ENCODE data around the gene SND1.
"Not testable (repeated sequence)": the region's sequence is repeated elsewhere in the genome, so short reads cannot be mapped to it uniquely, and the experiment has no call there.

SND1 gene

DNA sequence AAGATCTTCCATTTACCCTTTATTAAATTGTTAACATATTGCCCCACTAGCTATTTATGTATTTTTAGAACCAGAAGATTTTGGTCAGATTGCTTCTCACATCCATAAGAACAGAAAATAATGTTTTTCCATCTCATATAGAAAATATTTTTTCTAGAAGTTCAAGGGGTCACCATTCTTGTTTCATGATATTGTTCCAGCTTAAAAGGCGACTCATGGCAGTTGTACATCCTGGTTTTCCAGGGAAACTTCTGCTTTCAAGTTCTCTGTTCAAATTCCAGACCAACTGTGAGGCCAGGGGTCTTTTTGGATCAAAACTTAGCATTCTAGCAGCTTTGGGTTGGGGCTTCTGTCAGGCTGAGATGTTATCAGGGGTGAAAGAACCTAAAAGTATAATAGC, 294.9 kb downstream of the SND1 start:
- DNase-seq: no peak

DNA sequence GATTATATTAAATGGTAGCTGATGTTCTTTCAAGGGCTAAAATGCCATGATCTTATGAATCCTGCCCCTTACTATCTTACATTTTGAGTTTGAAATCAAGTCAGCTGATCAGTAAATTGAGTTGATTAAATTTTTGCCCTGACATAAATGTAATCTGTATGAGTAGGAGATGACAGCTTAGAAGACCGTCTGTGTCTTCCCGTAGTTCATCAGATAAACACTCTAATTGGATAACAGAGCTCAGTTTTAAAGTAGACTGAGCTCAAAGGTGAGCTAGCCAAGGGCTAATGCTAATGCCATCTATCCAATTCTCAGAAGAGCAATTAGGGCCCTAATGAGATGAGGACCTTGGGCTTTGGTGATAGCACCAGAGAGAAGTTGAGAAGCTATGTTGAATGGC, 296.3 kb downstream of the SND1 start:
- no peak for DNase-seq

DNA sequence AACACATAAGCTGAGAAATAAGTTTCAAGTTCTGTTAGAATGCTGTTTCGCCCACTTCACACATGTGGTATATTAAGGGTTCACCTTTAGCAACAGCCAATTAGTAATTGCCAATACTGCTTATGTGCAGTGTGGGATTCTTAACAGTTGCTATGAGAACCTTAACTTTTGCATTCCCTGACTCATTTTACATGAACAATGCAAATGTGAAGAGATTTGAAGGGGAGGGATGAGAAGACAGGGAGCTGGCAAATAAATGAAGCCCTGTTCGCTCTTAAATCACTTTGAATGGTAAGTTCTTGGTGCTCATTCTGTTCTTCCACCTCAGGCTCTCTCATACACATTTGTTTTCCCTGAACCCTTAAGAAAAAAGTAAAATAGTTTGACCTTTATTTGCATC, 296.9 kb downstream of the SND1 start:
- no peak for DNase-seq

DNA sequence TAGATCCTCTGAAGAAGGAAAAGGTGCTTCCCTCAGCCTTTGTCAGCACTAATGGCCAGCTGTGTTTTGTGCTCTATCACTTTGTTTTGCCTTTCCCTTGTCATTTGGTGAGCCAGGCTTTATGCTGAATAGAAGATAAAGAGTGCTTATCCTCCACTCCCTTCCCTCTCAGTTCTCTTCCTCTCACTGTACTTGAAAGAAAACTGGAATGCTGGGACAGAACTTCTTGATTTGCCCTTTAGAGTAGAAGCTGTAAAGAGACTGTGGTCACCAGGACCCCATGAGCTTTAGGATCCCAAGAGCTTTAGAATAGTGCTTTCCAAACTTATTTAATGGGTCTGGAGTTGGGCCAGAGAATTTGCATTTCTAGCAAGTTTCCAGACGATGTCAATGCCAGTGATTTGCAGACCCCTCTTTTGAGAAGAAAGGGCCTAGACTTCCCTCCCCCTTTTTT, 297.8 kb downstream of the SND1 start:
- no peak for DNase-seq

DNA sequence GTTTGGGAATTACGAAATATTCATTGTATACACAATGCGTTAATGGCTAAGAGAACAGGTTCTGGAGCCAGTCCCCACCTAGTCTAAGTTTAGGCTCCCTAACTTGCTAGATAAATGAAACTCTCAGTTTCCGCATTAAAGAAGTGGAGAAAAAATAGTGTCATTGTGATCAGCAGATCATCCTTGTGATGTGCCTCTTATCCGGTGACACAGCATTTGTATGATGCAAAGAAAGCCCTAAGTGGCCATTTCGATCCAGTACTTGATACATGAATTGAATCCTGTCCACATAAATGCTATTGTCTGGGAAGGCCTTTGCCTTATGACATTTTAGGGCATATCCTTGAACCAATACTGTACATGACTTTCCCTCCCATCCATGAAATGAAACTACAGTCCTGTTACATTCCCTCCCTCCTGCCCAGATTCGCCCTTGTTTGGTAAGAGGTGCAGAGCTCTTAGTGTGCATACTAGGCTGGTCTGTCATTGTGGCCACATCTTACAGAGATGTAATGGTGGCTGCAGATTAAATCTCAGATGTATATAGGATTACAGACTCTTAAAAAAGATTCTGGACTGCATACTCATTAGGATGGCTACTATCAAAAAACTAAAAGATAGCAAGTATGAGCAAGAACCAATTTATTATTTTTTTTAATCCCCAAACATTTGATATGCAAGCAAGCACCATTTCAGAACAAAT, 298.4 kb downstream of the SND1 start:
- no peak for DNase-seq

DNA sequence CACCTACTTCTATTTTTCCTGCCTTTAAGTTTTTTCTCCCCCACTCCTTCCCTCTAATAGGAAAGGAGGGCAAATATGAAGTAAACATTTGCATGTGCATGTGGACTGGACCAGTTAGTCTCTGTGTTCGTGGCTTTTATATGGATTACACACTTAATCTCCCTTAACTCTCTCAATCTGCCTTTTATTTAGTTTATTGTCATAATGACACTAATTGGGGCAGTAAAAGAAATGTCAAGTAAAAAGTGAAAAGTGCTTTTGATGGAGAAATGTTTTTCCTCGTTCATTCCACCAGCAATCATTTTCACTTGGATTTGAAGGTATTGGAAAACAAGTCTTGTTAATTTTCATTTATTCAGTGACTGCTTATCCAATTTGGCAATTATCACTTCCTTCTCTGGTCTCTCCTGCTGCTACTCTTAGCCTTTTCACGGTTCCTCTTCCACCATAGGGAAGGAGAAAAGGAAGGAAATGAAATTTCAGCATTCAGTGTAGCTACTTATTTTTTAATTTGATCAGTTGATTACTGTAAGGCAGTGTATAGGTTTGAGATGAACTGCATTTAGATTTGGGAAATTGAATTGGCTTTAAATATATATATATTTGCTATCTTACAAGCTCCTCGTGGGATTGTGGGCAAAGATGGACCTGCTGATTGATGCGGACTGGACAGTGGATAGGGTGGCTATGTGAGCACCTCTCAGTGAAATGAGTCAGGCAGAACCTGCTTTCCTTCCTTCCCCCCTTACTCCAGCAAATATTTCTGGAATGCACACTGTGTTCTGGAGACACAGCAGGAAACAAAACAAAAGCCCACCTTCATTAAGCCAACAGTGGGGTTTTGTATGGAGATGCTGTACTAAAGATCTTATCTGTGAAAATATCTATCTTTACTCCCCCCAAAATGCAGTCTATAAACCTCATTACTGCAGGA, 301.7 kb downstream of the SND1 start:
- no peak for DNase-seq

DNA sequence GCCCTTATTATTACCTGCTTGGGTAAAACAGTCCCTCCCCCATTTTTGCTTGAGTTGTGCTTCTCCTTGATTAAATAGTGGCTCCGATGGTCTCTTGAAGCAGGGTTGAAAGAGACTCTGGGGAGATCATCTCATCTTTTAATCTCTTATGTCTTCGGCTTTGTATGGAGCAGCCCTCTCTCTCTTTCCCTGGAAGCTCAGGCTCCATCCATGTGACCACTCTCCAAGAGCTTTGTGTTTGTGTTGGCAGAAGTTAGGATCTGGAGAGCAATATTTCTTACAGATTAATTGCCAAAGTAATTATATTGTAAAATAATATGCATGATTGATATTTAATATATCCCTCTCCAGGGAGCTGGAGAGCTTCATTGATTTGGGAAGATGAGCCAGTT, 302.4 kb downstream of the SND1 start:
- no peak for DNase-seq

DNA sequence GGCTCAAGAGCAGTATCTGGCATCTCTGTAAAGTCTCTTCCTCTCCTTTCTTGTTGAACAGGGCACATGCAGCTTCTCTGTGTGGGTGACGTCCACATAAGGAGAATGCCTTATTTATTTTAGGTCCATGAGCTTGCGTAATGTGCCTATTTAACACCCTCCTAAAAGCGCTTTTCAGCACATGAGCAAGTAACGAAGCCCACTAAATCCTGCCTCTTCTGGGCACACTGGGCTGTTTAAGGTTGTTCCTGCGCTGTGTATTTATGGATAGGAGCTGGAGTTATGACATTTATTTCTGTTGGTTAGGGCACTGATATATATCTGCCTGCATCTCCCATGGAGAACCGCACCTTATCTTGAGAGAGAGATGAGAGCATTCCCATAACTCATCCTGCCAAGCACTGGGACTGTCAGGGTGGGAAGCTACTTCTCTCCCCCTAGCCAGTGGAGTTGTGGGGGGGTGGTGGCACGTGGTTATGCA, 303.1 kb downstream of the SND1 start:
- DNase-seq: no peak

DNA sequence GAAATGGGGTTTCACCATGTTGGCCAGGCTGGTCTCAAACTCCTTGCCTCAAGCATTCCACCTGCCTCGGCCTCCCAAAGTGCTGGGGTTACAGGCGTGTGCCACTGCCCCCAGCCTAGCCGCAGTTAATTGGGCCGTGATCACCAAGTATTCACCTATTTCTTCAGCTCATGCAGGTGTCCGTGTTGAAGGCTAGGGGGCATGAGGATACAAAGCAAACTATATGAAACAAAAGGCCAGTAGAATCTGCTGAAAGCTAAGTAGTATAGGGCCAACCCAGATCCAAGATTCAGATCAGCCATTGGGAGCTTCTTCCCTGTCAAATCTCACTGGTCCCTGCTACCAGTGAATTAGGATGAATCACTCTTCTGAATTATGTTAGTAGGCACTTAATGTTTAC, 305.9 kb downstream of the SND1 start:
- DNase-seq: no peak

DNA sequence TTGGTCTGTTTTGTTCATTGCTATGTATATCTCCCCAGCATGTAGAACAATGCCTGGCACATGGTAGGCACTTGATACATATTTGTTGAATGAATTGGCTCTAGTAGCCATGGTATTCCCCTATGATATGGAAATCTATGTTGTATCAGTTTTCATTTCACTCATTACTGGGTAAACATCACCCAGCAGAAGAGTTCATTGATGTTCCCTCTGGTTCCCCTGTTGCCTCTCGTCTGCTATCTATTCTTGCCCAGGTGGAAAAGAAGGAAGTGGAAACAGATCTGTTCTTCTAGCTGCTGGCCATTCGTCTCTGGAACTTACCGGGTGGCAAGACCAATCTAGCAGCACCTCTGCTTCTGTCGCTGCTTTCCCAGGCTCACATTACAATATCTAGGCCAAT, 307.8 kb downstream of the SND1 start:
- no peak for DNase-seq

DNA sequence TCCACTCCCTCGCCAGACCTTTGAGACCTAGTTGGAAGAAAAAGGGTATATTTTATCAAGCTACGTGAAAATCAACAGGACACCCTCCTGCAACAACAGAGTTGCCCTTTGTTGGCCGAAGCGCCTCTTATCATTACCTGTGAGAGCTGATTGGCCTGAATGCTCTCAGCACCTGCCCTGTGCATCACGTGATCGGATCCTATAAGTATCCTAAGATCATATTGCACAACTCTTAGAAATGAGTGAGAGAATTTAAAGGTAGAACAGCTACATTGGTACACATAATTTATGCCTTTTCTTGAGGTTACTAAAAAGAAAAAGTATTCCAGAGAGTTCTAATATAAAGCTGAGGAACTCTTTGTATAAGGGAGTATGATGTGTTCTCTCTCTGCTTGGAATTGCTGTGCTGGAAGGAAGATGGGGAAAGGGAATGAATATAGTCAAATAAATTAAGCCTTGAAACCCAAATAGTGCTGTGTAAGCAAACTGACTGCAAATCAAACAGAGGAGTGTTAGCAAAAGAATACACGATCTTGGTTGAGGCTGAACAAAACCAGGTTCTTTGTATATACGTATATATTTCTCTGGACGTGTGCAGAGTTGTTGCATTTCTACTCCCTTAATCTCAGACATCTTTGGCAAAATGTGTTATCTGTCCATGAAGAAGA, 309.9 kb downstream of the SND1 start:
- no peak for DNase-seq

DNA sequence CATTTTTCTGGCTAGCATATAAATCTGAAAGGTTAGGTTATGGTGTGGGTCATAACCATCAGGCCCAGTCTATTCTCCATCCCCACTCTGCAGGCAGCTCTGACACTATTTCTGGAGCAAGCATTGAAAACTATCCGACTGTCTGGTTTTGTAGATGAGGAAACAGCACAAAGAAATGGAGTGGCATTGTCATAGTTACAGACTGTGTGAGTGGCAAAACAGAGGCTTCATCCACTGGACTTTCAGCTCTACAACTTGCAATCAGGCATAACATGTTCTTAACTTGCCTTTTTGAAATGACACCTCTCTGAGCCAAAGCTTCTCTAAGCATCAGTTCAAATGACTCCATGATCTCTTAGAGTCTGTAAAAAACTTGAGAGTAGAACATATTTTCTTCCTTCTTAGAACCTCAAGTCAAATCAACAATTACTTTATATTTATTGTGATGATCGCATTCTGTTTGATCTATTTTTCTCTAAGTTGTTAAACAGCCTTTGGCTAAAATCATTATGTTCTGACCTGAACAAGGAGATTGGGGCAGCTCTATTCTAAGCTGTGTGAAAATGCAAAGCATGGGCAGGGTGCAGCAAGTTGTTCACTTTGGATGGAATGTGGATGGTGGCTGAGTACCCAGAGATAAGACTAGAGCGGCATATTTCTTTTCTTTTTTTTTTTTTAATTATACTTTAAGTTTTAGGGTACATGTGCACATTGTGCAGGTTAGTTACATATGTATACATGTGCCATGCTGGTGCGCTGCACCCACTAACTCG, 310.8 kb downstream of the SND1 start:
- DNase-seq: no peak

DNA sequence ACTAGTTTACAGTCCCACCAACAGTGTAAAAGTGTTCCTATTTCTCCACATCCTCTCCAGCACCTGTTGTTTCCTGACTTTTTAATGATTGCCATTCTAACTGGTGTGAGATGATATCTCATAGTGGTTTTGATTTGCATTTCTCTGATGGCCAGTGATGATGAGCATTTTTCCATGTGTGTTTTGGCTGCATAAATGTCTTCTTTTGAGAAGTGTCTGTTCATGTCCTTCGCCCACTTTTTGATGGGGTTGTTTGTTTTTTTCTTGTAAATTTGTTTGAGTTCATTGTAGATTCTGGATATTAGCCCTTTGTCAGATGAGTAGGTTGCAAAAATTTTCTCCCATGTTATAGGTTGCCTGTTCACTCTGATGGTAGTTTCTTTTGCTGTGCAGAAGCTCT, 311.9 kb downstream of the SND1 start:
- not testable (repeated sequence) for DNase-seq

DNA sequence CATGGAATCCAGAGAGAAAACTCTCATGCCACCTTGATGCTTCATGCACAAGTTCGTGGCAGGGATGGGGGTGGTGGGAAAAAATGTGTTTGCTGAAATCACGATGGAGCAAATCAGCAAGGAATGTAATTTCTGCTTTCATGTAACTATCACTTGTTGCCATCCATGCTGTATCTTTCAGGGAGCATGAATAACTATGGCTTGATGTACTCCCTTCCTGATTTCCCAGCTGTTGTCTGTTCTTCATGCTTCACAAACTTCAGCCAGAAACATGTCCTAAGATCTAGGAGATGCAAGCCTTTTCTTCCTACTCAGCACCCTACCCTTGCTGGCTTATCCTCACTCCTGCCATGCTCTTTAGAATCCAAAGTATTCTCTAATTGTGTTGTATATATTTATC, 315.3 kb downstream of the SND1 start:
- DNase-seq: no peak

DNA sequence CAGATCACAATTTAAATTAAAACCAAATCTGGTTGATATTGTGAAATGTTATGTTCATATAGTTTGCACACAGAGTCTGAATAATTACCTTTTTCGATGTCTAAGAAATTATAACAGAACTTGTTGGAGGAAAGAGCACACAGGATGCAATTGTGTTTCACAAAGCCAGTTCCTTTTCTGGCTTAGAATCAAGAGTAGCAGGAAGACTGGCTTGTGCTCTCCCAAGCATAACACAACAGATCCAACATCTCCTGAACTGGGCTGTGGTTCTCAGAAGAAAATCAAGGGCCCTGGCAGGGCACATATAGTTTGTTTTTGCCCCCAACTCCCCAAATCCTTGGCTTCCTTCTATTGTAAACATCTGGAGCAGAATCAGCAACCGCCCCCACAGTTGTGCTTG, 316.6 kb downstream of the SND1 start:
- DNase-seq: no peak

DNA sequence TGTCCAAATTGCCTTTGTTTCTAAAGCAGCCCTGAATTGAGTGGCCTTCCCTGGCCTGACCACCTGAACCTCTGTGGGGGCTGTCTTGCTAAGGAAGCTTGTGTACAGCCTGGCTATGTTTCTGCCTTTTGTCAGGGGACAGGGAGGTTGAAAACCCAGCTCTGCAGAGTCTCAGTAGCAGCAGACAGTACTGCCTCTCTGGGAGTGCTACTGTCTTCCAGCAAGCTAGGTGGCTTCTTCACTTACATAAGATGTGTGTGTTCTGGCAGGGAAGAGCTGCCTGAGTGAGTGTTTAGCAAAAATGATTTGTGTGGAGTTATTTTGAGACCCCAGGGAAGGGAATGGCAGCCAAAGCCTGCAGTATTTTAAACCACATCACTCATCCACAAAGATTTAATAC, 321.8 kb downstream of the SND1 start:
- no peak for DNase-seq

DNA sequence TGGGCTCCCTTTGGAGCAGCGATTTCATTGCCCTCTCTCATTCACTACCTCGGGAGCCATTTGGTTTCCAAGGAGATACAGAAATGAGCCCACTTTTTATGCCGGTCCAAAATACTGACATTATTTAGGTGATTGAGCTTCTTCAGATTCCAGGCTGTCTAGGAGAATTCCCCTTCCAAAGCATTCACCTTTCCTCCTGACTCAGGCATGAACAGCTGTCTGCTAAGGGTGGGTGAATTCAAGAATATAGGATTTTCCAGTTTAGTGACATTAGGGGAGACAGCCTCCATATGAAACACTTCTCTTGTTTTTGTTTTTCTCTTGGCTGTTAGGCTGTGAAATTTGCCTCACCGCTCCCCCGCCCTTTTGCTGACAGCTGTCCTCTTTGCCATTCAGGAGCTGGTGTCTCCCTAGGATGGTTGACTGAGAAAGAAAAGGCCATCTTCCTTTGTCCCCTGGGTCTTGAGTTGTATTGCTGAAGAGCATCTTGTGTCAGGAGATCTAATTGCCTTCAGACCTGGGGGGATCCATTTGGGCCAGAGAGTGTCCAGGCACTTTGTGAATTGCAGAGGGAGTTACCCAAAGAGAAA, 322.5 kb downstream of the SND1 start:
- DNase-seq: no peak

DNA sequence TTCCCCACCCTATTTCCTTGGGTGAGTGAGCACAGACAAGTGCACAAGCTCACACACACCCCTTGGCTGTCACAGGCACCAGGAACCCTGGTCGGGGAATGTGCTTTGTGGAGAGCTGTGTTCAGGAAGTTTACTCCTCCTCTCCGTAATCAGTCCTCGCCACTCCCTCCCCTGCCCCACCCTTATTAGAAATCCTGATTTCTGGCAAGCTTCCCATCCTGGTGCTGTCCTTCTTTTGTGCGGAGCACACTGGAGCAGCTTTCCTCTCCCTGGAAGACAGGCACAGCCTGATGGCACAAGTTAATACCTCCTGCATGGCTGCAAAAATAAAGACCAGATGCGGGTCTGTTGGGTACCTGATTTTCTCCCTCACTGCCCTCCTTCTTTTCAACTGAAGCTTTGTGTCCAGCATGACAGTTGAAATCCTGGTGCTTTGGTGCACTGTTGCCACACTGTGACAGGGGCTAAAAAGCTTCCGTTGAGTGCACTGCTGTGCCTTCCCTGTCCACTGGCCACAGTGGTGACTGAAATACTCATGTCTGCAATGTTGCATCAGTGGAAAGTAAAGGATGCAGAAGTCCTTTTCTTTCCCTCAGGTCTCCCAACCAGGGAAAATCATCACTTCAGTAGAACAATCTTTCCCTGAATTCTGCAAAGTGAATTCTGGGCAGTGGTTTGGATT, 324.2 kb downstream of the SND1 start:
- DNase-seq: no peak

DNA sequence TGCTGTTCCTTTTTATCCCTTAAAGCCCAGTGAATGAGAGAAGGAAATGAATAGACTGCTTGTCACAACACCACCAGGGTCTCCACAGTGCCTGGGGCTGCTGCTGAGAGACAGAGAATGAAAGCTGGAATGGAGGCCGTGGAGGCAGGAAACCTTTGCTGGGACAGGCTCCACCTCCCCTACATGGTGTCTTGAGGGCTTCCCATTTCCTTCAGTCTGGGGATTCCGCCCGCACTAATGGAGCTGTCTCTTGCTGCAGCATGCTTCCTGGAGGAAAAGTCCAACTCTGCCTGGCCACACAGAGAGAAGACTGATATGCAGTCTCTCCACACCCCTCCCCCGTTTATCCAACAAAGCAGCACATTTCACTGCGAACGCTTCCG, 324.7 kb downstream of the SND1 start:
- no peak for DNase-seq

DNA sequence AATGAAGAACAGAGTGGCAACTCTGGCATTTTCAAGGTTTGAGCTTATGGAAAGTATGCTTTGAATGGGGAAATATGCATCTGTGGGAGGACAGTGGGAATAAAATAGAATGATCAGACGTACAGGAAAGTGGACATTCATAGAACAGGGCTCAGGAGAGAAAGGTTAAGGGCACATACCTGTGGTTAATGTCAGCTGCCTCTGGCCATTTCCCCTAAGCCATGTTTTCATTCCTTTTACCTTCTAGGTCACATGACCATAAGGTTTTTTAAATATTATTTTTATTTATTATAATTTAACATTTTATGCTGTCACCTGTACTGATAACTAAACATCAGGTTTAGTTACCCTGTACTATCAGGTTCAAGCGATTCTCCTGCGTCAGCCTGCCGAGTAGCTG, 326.4 kb downstream of the SND1 start:
- DNase-seq: no peak

DNA sequence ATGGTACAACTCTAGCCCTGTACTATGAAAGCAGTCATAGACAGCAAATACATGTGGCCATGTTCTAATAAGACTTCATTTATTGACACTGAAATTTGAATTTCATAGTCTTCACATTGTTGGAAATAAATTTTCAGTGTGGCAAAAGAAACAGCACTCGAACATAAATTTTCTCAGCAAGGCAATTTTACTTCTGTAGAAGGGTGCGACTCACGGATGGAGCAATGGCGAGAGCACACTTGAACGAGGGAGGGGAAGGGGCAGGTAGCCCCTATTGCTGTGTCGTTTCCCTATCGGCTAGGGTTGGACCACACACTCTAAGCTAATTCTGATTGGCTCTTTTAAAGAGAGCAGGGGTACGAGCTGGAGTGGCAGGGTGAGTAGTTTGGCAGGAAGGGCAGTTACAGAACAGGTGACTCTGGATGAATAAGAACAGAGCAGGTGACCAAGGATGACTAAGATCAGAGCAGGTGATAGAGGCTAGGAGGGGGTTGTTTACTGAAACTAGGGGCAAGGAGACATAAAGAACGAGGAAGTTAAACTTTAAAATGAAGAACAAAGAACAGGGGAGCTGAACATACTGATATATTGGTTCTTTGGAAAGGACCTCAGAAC, 327.2 kb downstream of the SND1 start:
- DNase-seq: no peak
